Embryonic facial prominence (tissue), 1 donor: ENCODE data around the gene C17orf50.
A peak's percentile ranks its signal among the peaks of the same experiment; 100 is the strongest.

ENCODE experiments used
- DNase-seq: peaks from one replicate; pipeline ENCODE4 v3.0.0-alpha.2; 2016; ENCODE audit errors: extremely low spot score

Gene C17orf50

GRCh38 chr17:35752945-35753764 is 7.5 kb upstream of the C17orf50 start, which contains the start of gene GAS2L2:
GAS2L2 (minus strand) TSS chr17:35753239; CDS start chr17:35752850, 389 bp downstream.
- DNase-seq, result no peak

GRCh38 chr17:35757243-35757642 is 3.4 kb upstream of the C17orf50 start:
- no peak for DNase-seq

GRCh38 chr17:35761601-35762000 is 914 bp downstream of the C17orf50 start:
- DNase-seq, result no peak

- no peak for DNase-seq
These were observed 3.1 kb downstream of the C17orf50 start for GRCh38 chr17:35763767-35764122.

- DNase-seq, result peak; percentile 37
These were observed 3.7 kb downstream of the C17orf50 start for GRCh38 chr17:35764123-35764991.

- no peak for DNase-seq
These were observed 4.5 kb downstream of the C17orf50 start for GRCh38 chr17:35765086-35765710.

GRCh38 chr17:35765756-35766488 is 5.2 kb downstream of the C17orf50 start:
- no peak for DNase-seq

GRCh38 chr17:35766489-35766877 is 5.8 kb downstream of the C17orf50 start:
- no peak for DNase-seq

- DNase-seq, result no peak
These were observed 6.3 kb downstream of the C17orf50 start for GRCh38 chr17:35766903-35767510.

GRCh38 chr17:35768797-35769196 is 8.1 kb downstream of the C17orf50 start:
- DNase-seq, result no peak

- DNase-seq, result no peak
These were observed 9.3 kb downstream of the C17orf50 start for GRCh38 chr17:35769895-35770486.

- no peak for DNase-seq
These were observed 12.4 kb downstream of the C17orf50 start for GRCh38 chr17:35773129-35773528.

- DNase-seq, result no peak
These were observed 13.2 kb downstream of the C17orf50 start for GRCh38 chr17:35773679-35774425.

- DNase-seq, result no peak
These were observed 13.8 kb downstream of the C17orf50 start for GRCh38 chr17:35774499-35774898.

GRCh38 chr17:35775039-35775438 is 14.4 kb downstream of the C17orf50 start:
- DNase-seq, result no peak

- no peak for DNase-seq
These were observed 14.9 kb downstream of the C17orf50 start for GRCh38 chr17:35775583-35775982.

- DNase-seq, result no peak
These were observed 18.0 kb downstream of the C17orf50 start for GRCh38 chr17:35778641-35779196.

- DNase-seq, result no peak
These were observed 20.3 kb downstream of the C17orf50 start for GRCh38 chr17:35780950-35781349.

- no peak for DNase-seq
These were observed 24.2 kb downstream of the C17orf50 start for GRCh38 chr17:35784895-35785294.

- DNase-seq, result no peak
These were observed 26.3 kb downstream of the C17orf50 start for GRCh38 chr17:35786941-35787432.
